Neuronal stem cell (in vitro differentiated cells): ENCODE data around the gene BRAF.
A peak's percentile ranks its signal among the peaks of the same experiment; 100 is the strongest.

Experiments used
- DNase-seq: peaks from one replicate; pipeline ENCODE4 v3.0.0-alpha.2; 2013; ENCODE audit warnings: low spot score
- H2AFZ ChIP-seq: one replicate; pipeline ENCODE4 v1.6.1; 2013; ENCODE audit warnings: mild to moderate bottlenecking, low read length, inconsistent platforms
- H2AK5ac ChIP-seq: 2 replicates; pipeline ENCODE4 v1.6.1; 2013; ENCODE audit warnings: low read depth, mild to moderate bottlenecking, inconsistent platforms, low read length, moderate library complexity, mixed read lengths
- H2BK120ac ChIP-seq: 2 replicates; pipeline ENCODE4 v1.6.1; 2013; ENCODE audit warnings: low read depth, mild to moderate bottlenecking, inconsistent platforms, low read length, moderate library complexity, mixed read lengths
- H2BK12ac ChIP-seq: one replicate; pipeline ENCODE4 v1.6.1; 2013; ENCODE audit warnings: low read length, inconsistent platforms
- H2BK15ac ChIP-seq: 2 replicates; pipeline ENCODE4 v1.6.1; 2013; ENCODE audit warnings: mild to moderate bottlenecking, low read length, inconsistent platforms, mixed read lengths
- H2BK5ac ChIP-seq: one replicate; pipeline ENCODE4 v1.6.1; 2013; ENCODE audit warnings: inconsistent platforms, mild to moderate bottlenecking, low read length, moderate library complexity
- H3K14ac ChIP-seq: one replicate; pipeline ENCODE4 v1.6.1; 2013; ENCODE audit warnings: low read length, inconsistent platforms
- H3K18ac ChIP-seq: 2 replicates; pipeline ENCODE4 v1.6.1; 2013; ENCODE audit warnings: low read length, inconsistent platforms
- H3K23ac ChIP-seq: 2 replicates; pipeline ENCODE4 v1.6.1; 2013; ENCODE audit warnings: low read depth, mild to moderate bottlenecking, mixed read lengths, low read length, inconsistent platforms; ENCODE audit not compliant: poor library complexity
- H3K27ac ChIP-seq: replicated peaks from 3 replicates; pipeline ENCODE4 v1.5.1; 2013; ENCODE audit warnings: low read length, inconsistent platforms
- H3K27me3 ChIP-seq, 3 experiments: 2 replicates each; pipeline ENCODE4 v1.6.1; 2013; ENCODE audit warnings: low read length in 3 of 3, mild to moderate bottlenecking in 2 of 3, inconsistent platforms in 1 of 3, low read depth in 1 of 3, mixed read lengths in 1 of 3, moderate library complexity in 1 of 3; ENCODE audit not compliant: control insufficient read depth in 3 of 3, insufficient read depth in 3 of 3
- H3K36me3 ChIP-seq, 2 donors: replicated peaks in 1 of 2; 2 replicates each; pipeline ENCODE4 v1.6.1; 2013; ENCODE audit warnings: low read length in 2 of 2; ENCODE audit not compliant: control insufficient read depth in 2 of 2, insufficient read depth in 2 of 2
- H3K4ac ChIP-seq: 2 replicates; pipeline ENCODE4 v1.6.1; 2013; ENCODE audit warnings: inconsistent platforms, mild to moderate bottlenecking, low read length, moderate library complexity
- H3K4me1 ChIP-seq, 2 donors: 1 replicate in 1 of 2; 2 replicates in 1 of 2; pipeline ENCODE4 v1.6.1; 2013; ENCODE audit warnings: low read length in 2 of 2, low read depth in 1 of 2; ENCODE audit not compliant: control insufficient read depth in 2 of 2, insufficient read depth in 1 of 2
- H3K4me2 ChIP-seq: one replicate; pipeline ENCODE4 v1.6.1; 2013; ENCODE audit warnings: mild to moderate bottlenecking, low read length, inconsistent platforms; ENCODE audit not compliant: insufficient read depth, poor library complexity, severe bottlenecking
- H3K4me3 ChIP-seq, 2 donors: 2 replicates each; pipeline ENCODE4 v1.5.1; 2013; ENCODE audit warnings: low read length in 2 of 2, mild to moderate bottlenecking in 2 of 2, inconsistent platforms in 1 of 2, moderate library complexity in 1 of 2
- H3K79me1 ChIP-seq: one replicate; pipeline ENCODE4 v1.6.1; 2013; ENCODE audit warnings: low read depth, mild to moderate bottlenecking, inconsistent platforms, low read length, moderate library complexity
- H3K9ac ChIP-seq: one replicate; pipeline ENCODE4 v1.6.1; 2013; ENCODE audit warnings: mild to moderate bottlenecking, low read depth, low read length, inconsistent platforms; ENCODE audit not compliant: poor library complexity
- H3K9me3 ChIP-seq, 2 donors: replicated peaks in 1 of 2; 2 replicates each; pipeline versions ENCODE3 to v1.6.1; 2013; ENCODE audit warnings: low read length in 2 of 2, mild to moderate bottlenecking in 2 of 2, inconsistent platforms in 1 of 2, low read depth in 1 of 2, mixed read lengths in 1 of 2, moderate library complexity in 1 of 2; ENCODE audit not compliant: control insufficient read depth in 2 of 2, insufficient read depth in 1 of 2
- H4K8ac ChIP-seq: one replicate; pipeline ENCODE4 v1.6.1; 2013; ENCODE audit warnings: low read depth, mild to moderate bottlenecking, inconsistent platforms, low read length, moderate library complexity
- H4K91ac ChIP-seq: one replicate; pipeline ENCODE4 v1.6.1; 2013; ENCODE audit warnings: low read length, low read depth, mild to moderate bottlenecking, inconsistent platforms; ENCODE audit not compliant: poor library complexity
- WGBS, 2 donors: extraction: QIAGEN DNeasy Blood & Tissue Kit; methylation state at CpG; one replicate each; pipeline ENCODE4 v1.1.7; 2013; ENCODE audit warnings: missing lambda C conversion rate in 2 of 2, mixed read lengths in 1 of 2; ENCODE audit not compliant: insufficient read length in 2 of 2, insufficient replicate concordance in 1 of 2; ENCODE audit errors: extremely low coverage in 2 of 2; 5-methylcytosine and 5-hydroxymethylcytosine counted together

The BRAF gene

DNA sequence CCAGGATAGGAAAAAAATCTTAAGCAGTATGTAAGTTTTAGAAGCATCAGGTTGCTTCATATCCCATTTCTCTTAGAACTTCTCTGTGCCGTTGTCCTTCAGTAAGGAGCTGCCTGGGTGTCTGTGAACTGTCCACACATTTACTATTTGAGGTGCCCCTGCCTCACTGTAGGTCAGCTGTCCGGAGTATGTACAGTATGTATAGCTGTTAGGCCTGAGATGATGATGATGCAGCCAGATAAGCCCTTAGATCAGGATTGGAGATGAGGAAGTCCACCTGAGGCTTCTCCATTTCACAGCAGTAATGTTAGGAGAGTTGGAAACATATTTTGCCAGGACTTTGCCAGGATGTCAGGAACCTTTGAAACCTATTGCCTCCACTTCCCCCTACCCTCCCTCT, 220.5 kb downstream of the BRAF start:
- no peak overlapping the region for H3K4me3 ChIP-seq
- WGBS, 2 donors, result no CpG with 5 or more reads among the region's 2 CpGs
- no peak overlapping the region for H2BK12ac ChIP-seq
- peaks cover 0 to 6% of the 10 kb centered on the region in 2 donors for H3K9me3 ChIP-seq
- H3K79me1 ChIP-seq, result peaks cover 2% of the 10 kb centered on the region
- no peak overlapping the region for H3K27ac ChIP-seq
- H3K18ac ChIP-seq, result no peak overlapping the region
- peaks cover 14 to 49% of the 10 kb centered on the region in 2 donors for H3K36me3 ChIP-seq
- H2BK15ac ChIP-seq, result no peak overlapping the region
- no peak overlapping the region for H3K4ac ChIP-seq
- H2BK120ac ChIP-seq, result no peak overlapping the region
- H4K8ac ChIP-seq, result no peak overlapping the region
- no peak overlapping the region for H4K91ac ChIP-seq
- no peaks in the 10 kb centered on the region for H3K27me3 ChIP-seq
- no peak overlapping the region for H3K9ac ChIP-seq
- no peak overlapping the region for H2AK5ac ChIP-seq
- DNase-seq, result no peak
- no peak overlapping the region for H2AFZ ChIP-seq
- H3K14ac ChIP-seq, result no peak overlapping the region
- no peak overlapping the region for H2BK5ac ChIP-seq
- no peak overlapping the region for H3K4me2 ChIP-seq
- H3K23ac ChIP-seq, result no peak overlapping the region
- H3K4me1 ChIP-seq, result no peaks in the 10 kb centered on the region

- H2AFZ ChIP-seq, result no peak overlapping the region
- no peak overlapping the region for H2BK15ac ChIP-seq
- H3K9me3 ChIP-seq, result peaks cover 0 to 6% of the 10 kb centered on the region in 2 donors
- H3K23ac ChIP-seq, result no peak overlapping the region
- H2BK5ac ChIP-seq, result no peak overlapping the region
- H4K8ac ChIP-seq, result no peak overlapping the region
- no peak overlapping the region for H2BK120ac ChIP-seq
- no peaks in the 10 kb centered on the region for H3K27me3 ChIP-seq
- no peak overlapping the region for H4K91ac ChIP-seq
- WGBS, 2 donors, result no CpG with 5 or more reads among the region's 10 CpGs
- no peak for DNase-seq
- H3K4me3 ChIP-seq, result no peak overlapping the region
- no peak overlapping the region for H3K18ac ChIP-seq
- no peak overlapping the region for H2BK12ac ChIP-seq
- H3K36me3 ChIP-seq, result peaks cover 14 to 50% of the 10 kb centered on the region in 2 donors
- no peak overlapping the region for H3K27ac ChIP-seq
- H3K4me2 ChIP-seq, result no peak overlapping the region
- peaks cover 2% of the 10 kb centered on the region for H3K79me1 ChIP-seq
- no peaks in the 10 kb centered on the region for H3K4me1 ChIP-seq
- no peak overlapping the region for H3K14ac ChIP-seq
- H2AK5ac ChIP-seq, result no peak overlapping the region
- no peak overlapping the region for H3K4ac ChIP-seq
- no peak overlapping the region for H3K9ac ChIP-seq
Measured at GRCh38 chr7:140702774-140703173, 222.0 kb downstream of the BRAF start.

GRCh38 chr7:140698477-140698876, 226.3 kb downstream of the BRAF start:
- H2BK12ac ChIP-seq, result no peak overlapping the region
- no peak overlapping the region for H3K18ac ChIP-seq
- no peak overlapping the region for H2BK15ac ChIP-seq
- peaks cover 3 to 6% of the 10 kb centered on the region in 2 donors for H3K4me1 ChIP-seq
- H3K79me1 ChIP-seq, result peaks cover 7% of the 10 kb centered on the region
- peaks cover 0 to 2% of the 10 kb centered on the region in 2 donors for H3K9me3 ChIP-seq
- H3K4me3 ChIP-seq, result no peak overlapping the region
- no peak for DNase-seq
- H2BK120ac ChIP-seq, result no peak overlapping the region
- no peak overlapping the region for H3K4ac ChIP-seq
- no peak overlapping the region for H3K4me2 ChIP-seq
- no peak overlapping the region for H2AK5ac ChIP-seq
- no peak overlapping the region for H3K27ac ChIP-seq
- H4K91ac ChIP-seq, result no peak overlapping the region
- whole genome bisulfite sequencing, 2 donors, result 100% methylated on average over 1 to 2 of the region's 8 CpGs
- H3K27me3 ChIP-seq, result no peaks in the 10 kb centered on the region
- no peak overlapping the region for H2BK5ac ChIP-seq
- no peak overlapping the region for H2AFZ ChIP-seq
- H4K8ac ChIP-seq, result no peak overlapping the region
- H3K14ac ChIP-seq, result no peak overlapping the region
- H3K23ac ChIP-seq, result no peak overlapping the region
- peaks cover 3 to 17% of the 10 kb centered on the region in 2 donors for H3K36me3 ChIP-seq
- no peak overlapping the region for H3K9ac ChIP-seq

DNA sequence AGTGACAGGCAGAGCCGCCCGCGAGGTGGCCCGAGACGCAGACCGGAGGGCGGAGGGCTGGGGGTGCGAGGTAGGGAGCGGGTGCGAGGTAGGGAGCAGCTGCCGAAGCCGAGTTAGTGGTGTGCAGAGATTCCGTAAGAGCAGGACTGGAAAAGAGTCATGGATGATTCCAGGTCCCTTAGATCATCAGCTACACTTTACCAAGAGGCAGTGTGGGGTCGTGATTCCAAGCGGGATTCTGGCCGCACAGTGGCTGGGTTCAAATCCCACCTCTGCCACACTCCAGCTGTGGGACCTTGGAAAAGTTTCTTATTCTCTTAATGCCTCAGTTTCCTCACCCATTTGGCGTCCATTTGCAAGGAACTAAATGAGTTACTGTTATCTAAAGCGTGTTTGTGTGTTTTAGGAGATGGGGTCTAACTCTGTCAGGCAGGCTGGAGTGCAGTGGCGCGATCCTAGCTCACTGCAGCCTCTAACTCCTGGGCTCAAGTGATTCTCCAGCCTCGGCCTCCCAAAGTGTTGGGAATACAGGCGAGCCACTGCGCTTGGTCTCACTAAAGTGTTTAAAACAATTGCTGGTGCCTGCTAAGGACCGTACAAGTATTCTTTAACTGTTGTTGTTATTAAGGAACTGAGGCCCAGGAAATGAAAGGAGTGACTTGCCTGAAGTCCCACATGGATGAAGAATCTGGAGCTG, 227.1 kb downstream of the BRAF start:
- H3K27me3 ChIP-seq, result no peaks in the 10 kb centered on the region
- peak overlapping the region; percentile 88 for H3K9ac ChIP-seq
- no peak overlapping the region for H4K8ac ChIP-seq
- H2BK5ac ChIP-seq, result no peak overlapping the region
- no peak overlapping the region for H2BK120ac ChIP-seq
- peaks cover 7% of the 10 kb centered on the region for H3K79me1 ChIP-seq
- no peak overlapping the region for H2BK15ac ChIP-seq
- peak overlapping the region; percentile 73 for H3K4me2 ChIP-seq
- H3K4ac ChIP-seq, result no peak overlapping the region
- H3K27ac ChIP-seq, result no peak overlapping the region
- H4K91ac ChIP-seq, result no peak overlapping the region
- H3K4me3 ChIP-seq, result peak overlapping the region; percentile 93 to 96
- no peak overlapping the region for H3K14ac ChIP-seq
- DNase-seq, result no peak
- peaks cover under 1 to 9% of the 10 kb centered on the region in 2 donors for H3K36me3 ChIP-seq
- no peak overlapping the region for H2BK12ac ChIP-seq
- peaks cover 3 to 6% of the 10 kb centered on the region in 2 donors for H3K4me1 ChIP-seq
- no peak overlapping the region for H2AK5ac ChIP-seq
- H3K23ac ChIP-seq, result peak overlapping the region; percentile 99
- no CpG with 5 or more reads among the region's 24 CpGs for WGBS, 2 donors
- no peaks in the 10 kb centered on the region for H3K9me3 ChIP-seq
- peak overlapping the region; percentile 99 for H2AFZ ChIP-seq
- H3K18ac ChIP-seq, result no peak overlapping the region
